NCI-H1417 treated with DMSO at 0.1 percent for 48 hours (cell line): ENCODE results near the gene PSMD9.
"Not testable (repeated sequence)": the region's sequence is repeated elsewhere in the genome, so short reads cannot be mapped to it uniquely, and the experiment has no call there.

Experiments
- DNase-seq: peaks from one replicate; lab custom pipeline; 2025; lab: John Stamatoyannopoulos, UW

Gene PSMD9

DNA sequence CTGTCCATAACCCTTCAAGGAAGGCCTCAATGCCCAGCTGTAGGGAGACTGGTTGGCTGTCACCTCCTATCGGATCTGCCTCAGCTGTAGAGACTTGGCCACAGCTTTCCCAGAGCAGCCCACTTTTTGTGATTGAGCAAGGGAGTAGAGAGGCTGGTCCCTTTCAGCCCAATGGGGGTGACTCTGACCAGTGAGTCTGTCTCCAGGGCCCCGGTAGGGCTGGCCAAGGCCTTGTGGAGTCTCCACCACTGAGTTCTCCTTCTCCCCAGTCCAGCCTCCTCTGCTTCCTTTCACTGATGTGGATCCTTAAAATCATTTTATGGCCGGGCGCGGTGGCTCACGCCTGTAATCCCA is 15.4 kb upstream of the PSMD9 start:
- DNase-seq, result no peak

GRCh38 chr12:121874071-121874470 is 14.5 kb upstream of the PSMD9 start:
- no peak for DNase-seq

- no peak for DNase-seq
Observed at GRCh38 chr12:121875582-121875981, 13.0 kb upstream of the PSMD9 start.

GRCh38 chr12:121876080-121876447 is 12.5 kb upstream of the PSMD9 start:
- not testable (repeated sequence) for DNase-seq

- DNase-seq, result no peak
Observed at GRCh38 chr12:121883315-121883660, 5.3 kb upstream of the PSMD9 start.

GRCh38 chr12:121885129-121885528 is 3.5 kb upstream of the PSMD9 start:
- not testable (repeated sequence) for DNase-seq

- no peak for DNase-seq
Observed at GRCh38 chr12:121888083-121888477, 510 bp upstream of the PSMD9 start.

DNA sequence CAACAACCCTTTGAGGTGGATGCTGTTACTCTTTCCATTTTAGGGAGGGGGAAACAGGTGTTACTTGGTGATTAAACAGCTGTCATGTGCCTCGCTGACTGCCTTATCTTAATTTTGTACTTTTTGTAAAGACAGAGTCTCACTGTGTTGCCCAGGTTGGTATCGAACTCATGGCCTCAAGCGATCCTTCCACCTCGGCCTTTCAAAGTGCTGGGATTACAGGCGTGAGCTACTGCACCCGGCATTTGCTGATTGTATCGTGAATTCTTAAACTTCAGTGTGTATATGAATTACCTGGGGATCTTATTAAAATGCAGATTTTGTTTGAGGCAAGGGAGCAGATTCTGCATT is 659 bp downstream of the PSMD9 start:
- DNase-seq, result no peak

- DNase-seq, result not testable (repeated sequence)
Observed at GRCh38 chr12:121889661-121890060, 1.1 kb downstream of the PSMD9 start.

GRCh38 chr12:121892673-121893561 is 4.3 kb downstream of the PSMD9 start:
- no peak for DNase-seq

DNA sequence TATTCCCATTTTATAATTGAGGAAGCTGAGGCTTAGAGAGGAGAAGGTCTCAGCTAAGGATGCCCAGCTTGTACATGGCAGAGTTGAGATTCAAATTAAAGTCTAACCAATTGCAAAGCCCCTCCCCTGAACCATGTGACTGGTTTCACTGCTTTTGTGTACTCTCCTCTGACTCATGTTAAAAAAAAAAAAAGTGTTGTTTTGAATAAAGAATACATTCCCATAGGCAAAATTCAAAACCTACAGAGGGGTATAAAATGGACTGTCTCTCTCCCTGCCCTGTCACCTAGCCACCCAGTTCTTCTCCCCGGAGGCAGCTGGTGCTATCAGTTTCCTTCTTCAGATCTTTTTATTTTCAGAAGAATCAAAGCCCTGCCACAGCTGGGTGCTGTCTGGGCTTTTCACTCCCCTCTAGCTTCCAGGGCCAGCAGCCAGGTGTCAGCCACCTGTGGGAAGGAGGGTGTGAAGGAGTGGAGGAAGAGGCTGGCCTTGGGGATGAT is 5.4 kb downstream of the PSMD9 start:
- DNase-seq, result no peak

- DNase-seq, result no peak
Observed at GRCh38 chr12:121894633-121895032, 6.0 kb downstream of the PSMD9 start.

DNA sequence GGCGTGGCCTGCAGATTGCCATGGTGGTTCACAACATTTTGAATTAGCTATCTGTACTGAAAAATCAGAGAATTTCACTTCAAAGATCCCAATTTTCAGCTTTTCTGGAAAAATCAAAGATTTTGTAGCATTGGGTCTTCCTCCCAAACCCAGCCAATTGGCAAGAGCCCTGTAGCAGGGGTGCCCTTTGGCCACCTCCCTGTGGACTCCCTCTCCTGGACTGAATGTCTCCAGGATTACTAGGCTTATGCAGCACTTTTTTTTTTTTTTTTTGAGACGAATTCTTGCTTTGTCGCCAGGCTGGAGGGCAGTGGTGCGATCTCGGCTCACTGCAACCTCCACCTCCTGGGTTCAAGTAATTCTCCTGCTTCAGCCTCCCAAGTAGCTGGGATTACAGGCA is 9.7 kb downstream of the PSMD9 start:
- no peak for DNase-seq

- no peak for DNase-seq
Observed at GRCh38 chr12:121899590-121899989, 11.0 kb downstream of the PSMD9 start.

DNA sequence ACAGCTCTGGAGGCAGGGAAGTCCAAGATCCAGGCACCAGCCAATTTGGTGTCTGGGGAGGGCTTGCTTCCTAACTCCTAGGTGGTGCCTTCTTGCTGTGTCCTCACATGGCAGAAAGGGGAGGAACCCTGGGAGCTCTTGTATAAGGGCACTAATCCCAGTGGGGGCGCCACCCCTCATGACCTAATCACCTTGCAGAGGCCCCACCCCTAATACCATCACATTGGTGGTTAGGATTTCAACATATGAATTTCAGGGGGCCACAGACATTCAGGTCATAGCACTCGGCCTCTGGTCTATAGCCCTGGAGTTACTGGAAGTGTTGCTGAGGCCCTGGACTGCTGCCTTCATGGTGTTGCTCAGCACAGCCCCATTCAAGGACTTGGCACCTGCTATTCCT is 14.6 kb downstream of the PSMD9 start:
- no peak for DNase-seq

- DNase-seq, result no peak
Observed at GRCh38 chr12:121905746-121906145, 17.2 kb downstream of the PSMD9 start.

DNA sequence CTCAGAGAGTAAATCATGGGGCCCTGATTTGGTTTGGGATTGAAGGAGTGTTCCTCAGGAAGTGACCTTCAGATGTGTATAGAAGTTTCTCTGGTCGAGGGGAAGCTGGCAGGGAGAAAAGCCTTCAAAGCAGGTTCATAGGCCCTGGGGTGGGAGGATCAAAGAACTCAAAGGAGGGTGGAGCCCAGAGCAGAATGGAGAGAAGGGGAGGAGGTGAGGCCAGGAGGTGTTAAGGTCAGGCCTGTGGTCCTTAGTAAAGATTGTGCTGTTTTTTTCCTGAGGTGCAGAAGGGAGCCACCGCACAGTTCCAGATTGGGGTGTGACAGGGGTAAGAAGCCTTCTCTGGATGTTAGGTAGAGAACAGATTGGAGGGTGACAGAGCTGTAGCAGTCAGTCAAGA is 20.1 kb downstream of the PSMD9 start:
- no peak for DNase-seq

DNA sequence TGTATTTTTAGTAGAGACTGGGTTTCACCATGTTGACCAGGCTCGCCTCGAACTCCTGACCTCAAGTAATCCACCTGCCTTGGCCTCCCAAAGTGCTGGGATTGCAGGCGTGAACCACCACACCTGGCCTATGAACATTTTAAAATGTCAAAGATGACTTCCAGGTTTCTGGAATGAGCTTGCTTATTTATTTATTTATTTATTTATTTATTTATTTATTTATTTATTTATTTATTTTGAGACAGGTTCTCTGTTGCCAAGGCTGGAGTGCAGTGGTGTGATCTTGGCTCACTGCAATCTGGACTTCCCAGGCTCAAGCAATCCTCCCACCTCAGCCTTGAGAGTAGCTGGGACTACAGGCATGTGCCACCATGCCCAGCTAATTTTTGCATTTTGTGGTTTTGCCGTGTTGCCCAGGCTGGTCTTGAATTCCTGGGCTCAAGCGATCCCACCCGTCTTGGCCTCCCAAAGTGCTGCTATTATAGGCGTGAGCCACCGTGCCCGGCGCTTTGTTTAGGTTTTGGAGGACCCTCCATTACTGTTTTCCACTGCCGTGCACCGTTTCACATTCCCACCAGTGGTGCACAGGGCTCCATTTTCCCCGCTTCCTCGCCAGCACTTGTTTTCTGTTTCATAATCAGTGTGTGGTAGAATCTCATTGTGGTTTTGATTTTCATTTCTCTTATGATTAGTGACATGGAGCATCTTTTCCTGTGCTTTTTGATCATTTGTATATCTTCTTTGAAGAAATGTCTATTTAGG is 23.4 kb downstream of the PSMD9 start:
- no peak for DNase-seq

DNA sequence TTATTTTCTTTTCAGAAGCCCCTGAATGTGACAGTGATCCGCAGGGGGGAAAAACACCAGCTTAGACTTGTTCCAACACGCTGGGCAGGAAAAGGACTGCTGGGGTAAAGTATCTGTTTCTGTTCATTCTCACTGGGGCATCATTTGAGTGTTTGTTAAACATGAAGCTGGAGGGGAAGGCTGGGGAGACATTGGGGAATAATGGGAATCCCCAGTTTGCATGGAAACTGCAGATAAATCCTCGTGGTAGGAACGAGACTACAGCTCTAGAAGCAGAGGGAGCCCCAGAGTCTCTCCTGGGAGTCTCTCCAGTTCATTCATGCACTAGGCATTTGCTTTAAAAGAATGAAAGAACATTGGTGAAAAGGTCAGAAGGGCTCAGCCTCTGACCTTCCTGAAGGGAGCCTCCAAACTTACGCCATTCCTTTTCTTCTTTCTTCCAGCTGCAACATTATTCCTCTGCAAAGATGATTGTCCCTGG is 27.3 kb downstream of the PSMD9 start:
- DNase-seq, result no peak

- DNase-seq, result no peak
Observed at GRCh38 chr12:121916719-121917118, 28.1 kb downstream of the PSMD9 start.

GRCh38 chr12:121917950-121918678 is 29.5 kb downstream of the PSMD9 start, which contains the start of gene CFAP251:
CFAP251 (plus strand) TSS chr12:121918592; CDS start chr12:121921306, 2,714 bp downstream.
- peak; percentile 76 for DNase-seq

DNA sequence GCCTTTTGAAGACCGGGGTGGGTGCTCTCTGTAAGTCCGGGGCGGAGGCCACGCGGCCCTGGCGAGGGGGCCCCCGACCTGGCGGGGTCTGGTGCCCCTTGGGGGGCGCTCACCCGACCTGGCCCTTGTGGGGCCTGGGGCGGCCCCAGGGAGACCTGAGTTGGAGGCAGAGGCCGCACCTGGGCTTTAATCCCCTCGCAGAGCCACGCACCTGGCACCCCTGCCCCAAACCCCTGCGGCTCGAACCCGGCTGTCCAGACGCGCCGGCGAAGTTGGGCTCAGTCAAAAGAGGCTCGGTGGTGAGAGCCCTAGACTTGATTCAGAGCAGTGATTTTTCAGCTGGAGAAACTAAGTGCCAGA is 30.1 kb downstream of the PSMD9 start:
- DNase-seq, result no peak

DNA sequence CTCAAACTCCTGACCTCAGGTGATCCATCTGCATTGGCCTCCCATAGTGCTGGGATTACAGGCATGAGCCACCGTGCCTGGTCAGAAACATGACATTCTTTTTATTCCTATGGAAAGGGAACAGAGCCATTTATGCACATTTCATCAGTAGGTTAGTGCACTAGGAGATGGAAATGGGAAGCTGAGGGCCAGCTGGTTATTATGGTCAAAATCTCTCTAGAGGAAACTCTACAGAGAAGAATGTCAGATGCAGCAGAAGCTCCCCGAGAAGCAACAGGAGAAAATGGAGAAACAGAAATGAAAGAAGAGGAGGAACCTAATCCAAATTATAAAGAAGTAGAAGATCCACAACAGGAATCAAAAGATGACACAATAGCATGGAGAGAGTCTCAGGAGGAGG is 32.5 kb downstream of the PSMD9 start:
- no peak for DNase-seq
